GM13977 (cell line): ENCODE data around the gene HTRA2.
"Not testable (repeated sequence)": the region's sequence is repeated elsewhere in the genome, so short reads cannot be mapped to it uniquely, and the experiment has no call there.

Source experiments
- DNase-seq: peaks from one replicate; pipeline ENCODE4 v3.0.0; 2012; ENCODE audit warnings: low spot score
- in situ Hi-C: fragments of 300-500 bp; cut with MboI; formaldehyde crosslinking; loops from one replicate; pipeline ENCODE4 v1.12.0; 2022; ENCODE audit warnings: low sequenced_read_pairs, low pct_unique_long_range_greater_than_20kb, mixed read lengths, inconsistent platforms; ENCODE audit not compliant: unreplicated experiment
- TF ChIP-seq, protein P1 (sequence below): IDR thresholded peaks from 2 replicates; pipeline ENCODE4 v1.5.1; 2012; ENCODE audit warnings: mild to moderate bottlenecking, control low read depth; ENCODE audit not compliant: insufficient read depth; ENCODE audit errors: extremely low read depth, missing control alignments

HTRA2 gene

DNA sequence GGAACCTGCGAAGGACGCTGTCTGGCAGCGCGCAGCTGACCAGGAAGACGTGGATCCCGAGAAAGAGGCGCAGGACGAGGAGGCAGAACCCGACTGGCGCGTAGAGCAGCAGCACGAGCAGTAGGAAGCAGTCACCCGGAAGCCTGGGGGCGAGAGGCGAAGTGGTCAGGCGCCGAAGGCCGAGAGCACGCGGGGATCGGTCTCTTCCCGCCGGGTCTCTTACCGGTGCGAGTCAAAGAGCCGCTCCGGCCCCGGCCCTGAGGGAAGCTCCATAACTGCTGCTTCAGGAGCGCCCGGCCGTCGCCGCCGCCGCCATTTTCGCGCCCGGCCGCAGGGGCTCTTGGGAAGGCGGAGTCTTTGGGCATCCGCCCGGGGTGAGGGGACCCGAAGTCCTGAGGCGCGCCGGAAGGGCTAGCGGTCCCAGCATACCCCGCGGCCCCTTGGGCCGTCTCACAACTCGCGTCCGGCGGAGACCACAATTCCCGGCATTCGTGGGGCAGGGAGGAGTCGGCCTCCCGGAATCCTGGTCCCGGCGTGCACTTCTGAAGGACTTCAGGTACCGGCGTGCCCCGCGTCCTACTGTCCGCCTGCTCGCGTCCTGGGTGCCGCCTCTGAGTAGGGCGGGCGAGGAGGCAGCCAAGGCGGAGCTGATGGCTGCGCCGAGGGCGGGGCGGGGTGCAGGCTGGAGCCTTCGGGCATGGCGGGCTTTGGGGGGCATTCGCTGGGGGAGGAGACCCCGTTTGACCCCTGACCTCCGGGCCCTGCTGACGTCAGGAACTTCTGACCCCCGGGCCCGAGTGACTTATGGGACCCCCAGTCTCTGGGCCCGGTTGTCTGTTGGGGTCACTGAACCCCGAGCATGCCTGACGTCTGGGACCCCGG is at the start of gene HTRA2, which contains the start of gene AUP1:
Gene HTRA2 (plus strand): TSS at position 577 of the 882 bp plus-strand sequence. CDS start 74 bp downstream, at position 651.
Gene AUP1 (minus strand): TSS at position 350 of the 882 bp plus-strand sequence. CDS start 77 bp downstream, at position 273.
- TF ChIP-seq, protein P1, sequence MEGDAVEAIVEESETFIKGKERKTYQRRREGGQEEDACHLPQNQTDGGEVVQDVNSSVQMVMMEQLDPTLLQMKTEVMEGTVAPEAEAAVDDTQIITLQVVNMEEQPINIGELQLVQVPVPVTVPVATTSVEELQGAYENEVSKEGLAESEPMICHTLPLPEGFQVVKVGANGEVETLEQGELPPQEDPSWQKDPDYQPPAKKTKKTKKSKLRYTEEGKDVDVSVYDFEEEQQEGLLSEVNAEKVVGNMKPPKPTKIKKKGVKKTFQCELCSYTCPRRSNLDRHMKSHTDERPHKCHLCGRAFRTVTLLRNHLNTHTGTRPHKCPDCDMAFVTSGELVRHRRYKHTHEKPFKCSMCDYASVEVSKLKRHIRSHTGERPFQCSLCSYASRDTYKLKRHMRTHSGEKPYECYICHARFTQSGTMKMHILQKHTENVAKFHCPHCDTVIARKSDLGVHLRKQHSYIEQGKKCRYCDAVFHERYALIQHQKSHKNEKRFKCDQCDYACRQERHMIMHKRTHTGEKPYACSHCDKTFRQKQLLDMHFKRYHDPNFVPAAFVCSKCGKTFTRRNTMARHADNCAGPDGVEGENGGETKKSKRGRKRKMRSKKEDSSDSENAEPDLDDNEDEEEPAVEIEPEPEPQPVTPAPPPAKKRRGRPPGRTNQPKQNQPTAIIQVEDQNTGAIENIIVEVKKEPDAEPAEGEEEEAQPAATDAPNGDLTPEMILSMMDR: no peak
- DNase-seq: peak; percentile 98
- in situ Hi-C loops: no loop called here

DNA sequence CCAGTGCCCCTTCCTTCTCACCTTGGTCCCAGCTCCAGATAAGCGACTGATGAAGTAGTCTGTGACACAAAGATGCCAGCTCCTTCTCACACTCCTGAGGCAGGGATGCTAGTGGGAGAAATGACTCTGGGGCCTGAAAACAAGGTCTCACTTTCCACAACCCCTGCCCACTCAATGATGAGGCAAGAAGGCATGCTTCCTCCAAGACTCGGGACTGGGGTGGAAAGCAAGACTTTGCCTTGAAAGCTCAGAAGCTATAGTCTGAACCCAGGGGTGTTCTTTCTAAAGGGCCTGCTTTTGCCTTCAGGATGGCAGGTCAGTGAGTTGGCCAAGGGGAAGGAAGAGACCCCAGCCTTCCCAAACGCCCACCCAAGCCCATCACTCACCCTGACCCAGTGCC is 48.3 kb upstream of the HTRA2 start:
- TF ChIP-seq, protein P1: no peak
- in situ Hi-C loops: loop anchor here (25.0 kb wide), 1 partner anchor 106 kb away; no protein-coding TSS in a partner anchor
- no peak for DNase-seq

DNA sequence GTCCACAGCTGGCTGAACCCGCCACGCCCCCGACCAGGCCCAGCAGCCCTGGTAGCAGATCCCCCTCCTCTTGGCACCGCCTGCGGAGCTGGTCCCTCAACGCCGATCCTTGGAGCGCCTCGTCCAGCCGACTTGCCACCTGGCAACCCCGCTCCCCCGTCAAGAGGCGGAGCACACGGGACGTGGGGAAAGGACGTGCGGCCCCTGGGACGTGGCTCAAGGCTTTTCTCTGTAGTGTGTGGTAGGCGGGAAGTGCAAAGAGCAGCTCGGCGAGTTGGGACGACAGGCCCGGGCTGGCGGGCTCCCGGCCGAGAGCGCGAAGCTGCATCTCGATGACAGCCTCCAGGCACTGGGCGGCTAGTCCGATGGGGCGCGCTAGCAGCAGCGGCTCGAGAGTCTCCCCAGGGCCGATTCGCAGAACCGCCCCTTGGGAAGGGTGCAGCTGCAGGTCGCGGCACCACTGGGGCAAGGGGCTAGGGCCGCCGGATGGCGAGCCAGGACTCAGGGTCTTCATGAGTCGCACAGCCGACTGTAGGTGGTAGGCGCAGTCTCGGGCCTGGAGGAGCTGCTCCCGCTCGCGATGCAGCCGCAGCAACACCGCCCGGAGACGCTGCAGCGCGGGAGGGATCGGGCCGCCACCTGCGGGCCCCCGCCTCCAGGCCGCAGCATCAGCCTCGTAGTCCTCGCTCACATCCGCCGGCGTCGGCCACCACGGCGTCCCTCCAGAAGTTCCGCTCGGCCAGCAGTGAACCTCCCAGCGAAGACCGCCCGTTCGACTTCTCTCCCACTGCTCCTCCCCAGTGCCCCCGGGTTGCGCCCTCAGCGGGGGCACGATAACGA is 47.6 kb upstream of the HTRA2 start:
- TF ChIP-seq, protein P1: no peak
- in situ Hi-C loops: loop anchor here (25.0 kb wide), 1 partner anchor 105 kb away; no protein-coding TSS in a partner anchor
- DNase-seq: peak; percentile 65

DNA sequence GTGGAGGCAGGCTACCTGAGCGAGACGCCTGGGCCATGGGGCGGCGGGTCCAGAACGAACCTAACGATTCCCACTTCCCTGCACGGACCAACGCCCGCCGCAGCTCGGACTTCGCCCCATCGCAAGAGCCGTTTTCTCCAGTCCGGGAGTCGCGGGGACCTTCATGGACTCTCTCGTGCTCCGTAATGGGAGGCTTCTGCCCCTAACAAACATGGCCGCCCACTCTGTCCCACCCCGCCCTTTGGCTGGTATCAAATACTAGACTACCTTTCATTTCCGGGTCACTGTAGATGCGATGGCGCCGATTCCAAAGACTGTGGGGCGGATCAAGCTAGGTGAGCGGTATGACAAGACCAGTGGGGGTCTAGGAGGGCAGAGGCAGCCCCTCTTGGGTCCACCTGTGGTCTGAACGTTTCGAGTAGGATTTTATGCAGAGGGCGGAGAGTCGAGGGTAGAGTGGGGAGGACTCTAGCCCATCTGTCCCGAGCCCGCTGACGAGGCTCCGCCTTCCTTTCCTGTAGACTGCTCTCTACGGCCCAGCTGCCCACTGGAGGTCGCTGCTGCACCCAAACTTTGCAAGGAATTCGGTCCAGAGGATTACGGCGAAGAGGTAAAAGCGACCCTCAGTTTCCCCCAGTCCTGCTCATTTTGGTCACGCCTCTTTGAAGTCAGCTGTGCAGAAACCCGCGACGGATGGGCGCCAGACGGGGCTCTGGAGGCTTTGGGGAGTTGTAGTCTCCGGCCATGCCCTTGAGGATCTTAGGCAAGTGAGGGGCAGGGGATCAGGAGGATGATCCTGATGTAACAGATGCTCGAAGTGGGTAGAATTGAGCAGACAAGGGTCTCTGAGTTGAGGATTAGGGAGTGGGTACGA is 46.7 kb upstream of the HTRA2 start, which contains the start of the genes CCDC142 and TTC31:
Gene CCDC142 (minus strand): TSS at position 198 of the 874 bp plus-strand sequence. CDS start 161 bp downstream, at position 37.
Gene TTC31 (plus strand): TSS at position 281 of the 874 bp plus-strand sequence. CDS start 15 bp downstream, at position 296.
- in situ Hi-C loops: loop anchor here (25.0 kb wide), 1 partner anchor 104 kb away; no protein-coding TSS in a partner anchor
- TF ChIP-seq, protein P1: peak; percentile 95
- peak; percentile 93 for DNase-seq

DNA sequence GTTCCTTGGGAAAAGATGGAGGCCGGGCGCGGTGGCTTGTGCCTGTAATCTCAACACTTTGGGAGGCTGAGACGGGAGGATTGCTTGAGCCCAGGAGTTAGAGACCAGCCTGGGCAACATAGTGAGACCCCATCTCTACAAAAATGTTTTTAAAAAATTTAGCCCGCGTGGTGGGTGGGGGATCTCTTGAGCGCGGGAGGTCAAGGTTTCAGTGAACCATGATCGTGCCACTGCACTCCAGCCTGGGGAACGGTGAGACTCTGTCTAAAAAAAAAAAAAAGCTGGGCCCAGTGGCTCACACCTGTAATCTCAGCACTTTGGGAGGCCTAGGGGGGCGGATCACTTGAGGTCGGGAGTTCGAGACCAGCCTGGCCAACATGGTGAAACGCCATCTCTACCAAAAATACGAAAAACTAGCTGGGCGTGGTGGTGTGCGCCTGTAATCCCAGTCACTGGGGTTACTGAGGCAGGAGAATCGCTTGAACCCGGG is 46.0 kb upstream of the HTRA2 start:
- in situ Hi-C loops: loop anchor here (25.0 kb wide), 1 partner anchor 104 kb away; no protein-coding TSS in a partner anchor
- not testable (repeated sequence) for DNase-seq

DNA sequence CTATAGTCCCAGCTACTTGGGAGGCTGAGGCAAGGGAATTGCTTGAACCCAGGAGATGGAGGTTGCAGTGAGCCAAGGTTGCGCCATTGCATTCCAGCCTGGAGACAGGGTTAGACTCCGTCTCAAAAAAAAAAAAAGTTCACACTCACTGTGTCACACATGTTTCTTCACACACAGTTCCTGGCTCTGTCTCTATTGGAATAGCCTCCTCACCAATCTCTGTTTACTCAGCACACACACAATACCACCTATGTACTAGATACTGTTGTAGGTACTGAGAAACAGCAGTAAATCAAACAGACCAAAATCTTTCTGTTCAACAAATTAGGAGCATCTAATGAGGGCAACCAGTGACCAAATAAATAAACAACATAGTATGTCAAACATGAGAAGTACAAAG is 43.6 kb upstream of the HTRA2 start:
- no peak for DNase-seq
- TF ChIP-seq, protein P1: no peak
- in situ Hi-C loops: loop anchor here (25.0 kb wide), 1 partner anchor 101 kb away; no protein-coding TSS in a partner anchor
